GM18502 (cell line): ENCODE data around the gene TRIM66.

Source experiments
- ATAC-seq: cut with Tn5 transposase; IDR thresholded peaks from one replicate; pipeline ENCODE4 v1.9.1; 2021; ENCODE audit warnings: mild to moderate bottlenecking; ENCODE audit not compliant: unreplicated experiment, poor library complexity

Gene TRIM66

GRCh38 chr11:8584511-8584910, 98.0 kb downstream of the TRIM66 start:
- no peak for ATAC-seq

GRCh38 chr11:8584082-8584481, 98.4 kb downstream of the TRIM66 start:
- ATAC-seq, result no peak

DNA sequence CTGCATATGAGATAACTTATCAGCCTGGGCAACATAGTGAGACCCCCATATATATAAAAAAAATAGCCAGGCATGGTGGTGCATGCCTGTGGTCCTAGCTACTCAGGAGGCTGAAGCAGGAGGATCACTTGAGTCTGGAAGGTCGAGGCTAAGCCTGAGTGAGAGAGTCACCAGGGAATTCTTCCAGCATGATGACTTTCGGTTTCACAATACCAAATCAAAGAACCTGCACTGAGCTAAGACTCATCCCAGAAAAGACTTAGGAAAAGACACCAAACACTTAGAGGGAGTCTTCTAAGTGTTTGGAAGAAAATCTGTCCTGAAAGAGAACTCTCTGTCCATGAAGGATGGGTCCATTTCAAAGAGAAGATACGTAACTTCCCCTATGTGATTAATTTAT, 101.2 kb downstream of the TRIM66 start:
- ATAC-seq, result no peak

GRCh38 chr11:8577791-8578581, 104.5 kb downstream of the TRIM66 start:
- ATAC-seq, result no peak

DNA sequence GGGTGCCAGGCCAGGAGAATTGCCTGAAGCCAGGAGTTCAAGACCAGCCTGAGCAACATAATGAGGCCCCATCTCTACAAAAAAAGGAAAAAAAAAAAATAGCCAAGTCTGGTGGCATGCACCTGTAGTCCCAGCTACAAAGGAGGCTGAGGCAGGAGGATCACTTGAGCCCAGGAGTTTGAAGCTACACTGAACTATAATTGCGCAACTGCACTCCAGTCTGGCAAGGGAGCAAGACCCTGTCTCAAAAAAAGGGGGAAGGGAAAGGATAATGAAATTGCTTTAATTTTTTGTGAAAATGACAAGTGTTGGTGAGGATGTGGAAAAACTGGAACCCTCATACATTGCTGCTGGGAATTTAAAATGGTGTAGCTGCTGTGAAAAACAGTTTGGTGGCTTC, 107.7 kb downstream of the TRIM66 start:
- ATAC-seq, result no peak

GRCh38 chr11:8573777-8574176, 108.7 kb downstream of the TRIM66 start:
- no peak for ATAC-seq

DNA sequence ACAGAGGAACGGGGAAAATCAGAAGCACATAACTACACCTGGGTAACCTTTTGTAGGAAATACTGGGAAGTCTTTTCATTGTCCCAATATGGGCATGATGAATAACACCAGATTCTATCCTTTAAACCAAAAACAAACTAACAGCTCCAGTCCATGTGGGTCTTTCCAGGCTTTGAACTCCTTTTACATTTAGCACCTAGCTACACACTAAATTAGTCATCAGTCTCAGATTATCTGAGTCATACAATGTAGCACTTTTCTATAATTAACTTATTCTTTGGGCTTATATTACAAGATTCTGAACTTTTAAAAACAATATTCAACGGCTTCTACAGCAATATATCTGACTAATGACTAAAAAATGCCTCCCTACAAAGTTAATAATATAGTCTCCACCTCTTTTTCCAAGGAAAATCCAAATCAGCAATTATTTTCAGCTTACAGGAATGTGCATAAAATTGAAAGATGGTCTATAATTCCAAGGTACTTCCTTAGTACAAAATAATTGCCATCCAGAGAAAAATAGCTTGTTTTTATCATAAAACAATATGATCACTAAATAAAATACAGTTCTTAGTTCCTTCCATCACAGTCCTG, 114.8 kb downstream of the TRIM66 start:
- ATAC-seq, result peak; percentile 66

DNA sequence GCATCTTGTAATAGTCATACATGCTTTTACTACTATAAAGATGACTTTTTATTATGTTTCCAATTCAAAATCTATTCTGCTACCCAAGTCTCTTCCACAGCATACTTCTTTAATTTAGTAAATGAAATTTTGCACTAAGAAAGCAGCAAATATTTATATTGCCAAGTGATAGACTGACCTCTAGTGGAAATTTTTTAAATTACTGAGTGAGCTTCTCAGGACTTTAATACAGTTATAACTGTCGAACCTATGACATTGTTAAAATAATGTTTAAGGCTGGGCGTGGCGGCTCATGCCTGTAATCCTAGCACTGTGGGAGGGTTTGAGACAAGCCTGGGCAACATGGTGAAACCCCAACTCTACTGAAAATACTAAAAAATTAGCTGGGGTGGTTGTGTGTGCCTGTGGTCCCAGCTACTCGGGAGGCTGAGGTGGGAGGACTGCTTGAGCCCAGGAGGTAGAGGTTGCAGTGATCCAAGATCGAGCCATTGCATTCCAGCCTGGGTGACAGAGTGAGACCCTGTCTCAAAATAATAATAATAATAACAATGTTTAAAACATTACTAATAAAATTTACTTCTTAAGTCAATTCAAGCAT, 115.8 kb downstream of the TRIM66 start:
- peak; percentile 57 for ATAC-seq

GRCh38 chr11:8564526-8564925, 117.9 kb downstream of the TRIM66 start:
- ATAC-seq, result no peak
